Measurements from ENCODE around the gene CLPX. TPM values are rescaled to one million over a fixed set of nuclear protein-coding genes. Genes with fewer than 3 reads are reported as not detected.
"Not testable (repeated sequence)": the region's sequence is repeated elsewhere in the genome, so short reads cannot be mapped to it uniquely, and the experiment has no call there.

Gene CLPX
- total RNA-seq, 2 donors from 2014 or later = 36.2 to 41.2 TPM

DNA sequence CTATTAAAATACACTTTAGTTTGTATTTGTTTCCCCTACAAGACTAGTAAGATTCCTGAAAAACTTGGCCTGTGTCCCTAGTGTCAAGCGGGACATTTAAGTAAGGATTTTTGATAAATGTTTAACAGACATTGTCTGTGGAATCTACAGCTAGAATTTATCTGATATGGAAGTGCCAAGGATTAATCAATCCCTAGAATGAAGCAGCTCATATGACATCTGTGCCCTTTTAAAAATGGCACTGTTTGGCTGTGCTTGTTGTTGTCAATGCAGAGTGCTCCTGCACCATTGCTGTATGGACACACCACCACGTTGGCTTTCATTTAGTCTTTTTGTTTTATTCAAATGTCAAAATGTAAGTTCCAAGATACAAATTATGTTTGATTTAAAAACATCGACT is 37.2 kb downstream of the CLPX start:
- TF ChIP-seq POLR2A (IDR thresholded peaks at IDR 0.05) = no peak
- TF ChIP-seq, protein P1, sequence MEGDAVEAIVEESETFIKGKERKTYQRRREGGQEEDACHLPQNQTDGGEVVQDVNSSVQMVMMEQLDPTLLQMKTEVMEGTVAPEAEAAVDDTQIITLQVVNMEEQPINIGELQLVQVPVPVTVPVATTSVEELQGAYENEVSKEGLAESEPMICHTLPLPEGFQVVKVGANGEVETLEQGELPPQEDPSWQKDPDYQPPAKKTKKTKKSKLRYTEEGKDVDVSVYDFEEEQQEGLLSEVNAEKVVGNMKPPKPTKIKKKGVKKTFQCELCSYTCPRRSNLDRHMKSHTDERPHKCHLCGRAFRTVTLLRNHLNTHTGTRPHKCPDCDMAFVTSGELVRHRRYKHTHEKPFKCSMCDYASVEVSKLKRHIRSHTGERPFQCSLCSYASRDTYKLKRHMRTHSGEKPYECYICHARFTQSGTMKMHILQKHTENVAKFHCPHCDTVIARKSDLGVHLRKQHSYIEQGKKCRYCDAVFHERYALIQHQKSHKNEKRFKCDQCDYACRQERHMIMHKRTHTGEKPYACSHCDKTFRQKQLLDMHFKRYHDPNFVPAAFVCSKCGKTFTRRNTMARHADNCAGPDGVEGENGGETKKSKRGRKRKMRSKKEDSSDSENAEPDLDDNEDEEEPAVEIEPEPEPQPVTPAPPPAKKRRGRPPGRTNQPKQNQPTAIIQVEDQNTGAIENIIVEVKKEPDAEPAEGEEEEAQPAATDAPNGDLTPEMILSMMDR (IDR thresholded peaks at IDR 0.05) = no peak
- TF ChIP-seq POLR2AphosphoS5 (IDR thresholded peaks at IDR 0.05) = no peak
- no peaks in the 10 kb centered on the region for H3K27me3 ChIP-seq (replicated peaks; ENCODE audit: insufficient read depth)
- no peak overlapping the region for H3K27ac ChIP-seq
- H3K9me3 ChIP-seq = no peaks in the 10 kb centered on the region
- H3K4me1 ChIP-seq (replicated peaks) = no peaks in the 10 kb centered on the region
- DNase-seq (ENCODE audit: low spot score) = no peak
- intact Hi-C loops (cut with DNase I) = no loop called here
- H3K4me3 ChIP-seq = no peak overlapping the region
- no peaks in the 10 kb centered on the region for H3K36me3 ChIP-seq
- 77% methylated on average over 3 of the region's 3 CpGs for WGBS

DNA sequence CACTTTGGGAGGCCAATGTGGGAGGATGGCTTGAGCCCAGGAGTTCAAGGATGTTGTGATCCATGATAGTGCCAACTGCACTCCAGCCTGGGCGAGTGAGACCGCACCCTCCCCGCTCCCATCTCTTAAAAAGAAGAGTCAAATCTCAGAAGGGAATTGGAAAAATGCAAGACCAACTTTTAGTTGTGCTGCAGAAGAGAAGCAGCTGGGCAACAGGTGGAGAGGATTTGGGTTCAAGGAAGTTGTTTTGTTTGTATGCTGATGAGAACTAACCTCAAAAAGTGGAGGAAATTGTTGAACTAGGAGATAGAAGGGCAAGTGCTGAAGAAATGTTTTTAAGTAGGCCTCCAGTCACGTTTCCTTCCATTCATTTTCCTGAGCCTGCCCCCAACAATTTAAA is 38.7 kb downstream of the CLPX start:
- no peaks in the 10 kb centered on the region for H3K36me3 ChIP-seq
- intact Hi-C loops (cut with DNase I) = no loop called here
- H3K27me3 ChIP-seq (replicated peaks; ENCODE audit: insufficient read depth) = no peaks in the 10 kb centered on the region
- no peak for TF ChIP-seq POLR2A (IDR thresholded peaks at IDR 0.05)
- TF ChIP-seq, protein P1 (IDR thresholded peaks at IDR 0.05) = no peak
- TF ChIP-seq POLR2AphosphoS5 (IDR thresholded peaks at IDR 0.05) = no peak
- WGBS = 92% methylated on average over 4 of the region's 4 CpGs
- H3K27ac ChIP-seq = no peak overlapping the region
- no peak for DNase-seq (ENCODE audit: low spot score)
- no peaks in the 10 kb centered on the region for H3K9me3 ChIP-seq
- no peak overlapping the region for H3K4me3 ChIP-seq
- no peaks in the 10 kb centered on the region for H3K4me1 ChIP-seq (replicated peaks)

DNA sequence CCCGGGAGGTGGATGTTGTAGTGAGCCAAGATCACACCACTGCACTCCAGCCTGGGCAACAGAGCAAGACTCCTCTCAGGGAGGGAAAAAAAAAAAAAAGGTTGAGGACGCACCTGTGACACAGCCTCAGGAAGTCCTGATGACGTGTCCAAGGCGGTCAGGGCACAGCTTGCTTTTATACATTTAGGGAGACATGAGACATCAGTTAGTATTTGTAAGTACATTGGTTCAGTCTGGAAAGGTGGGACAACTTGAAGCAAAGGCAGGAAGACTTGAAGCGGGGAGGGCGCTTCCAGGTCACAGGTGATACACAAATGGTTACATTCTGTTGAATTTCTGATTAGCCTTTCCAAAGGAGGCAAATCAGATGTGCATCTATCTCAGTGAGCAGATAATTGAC is 46.5 kb downstream of the CLPX start:
- WGBS = 90% methylated on average over 6 of the region's 6 CpGs
- not testable (repeated sequence) for H3K27ac ChIP-seq

DNA sequence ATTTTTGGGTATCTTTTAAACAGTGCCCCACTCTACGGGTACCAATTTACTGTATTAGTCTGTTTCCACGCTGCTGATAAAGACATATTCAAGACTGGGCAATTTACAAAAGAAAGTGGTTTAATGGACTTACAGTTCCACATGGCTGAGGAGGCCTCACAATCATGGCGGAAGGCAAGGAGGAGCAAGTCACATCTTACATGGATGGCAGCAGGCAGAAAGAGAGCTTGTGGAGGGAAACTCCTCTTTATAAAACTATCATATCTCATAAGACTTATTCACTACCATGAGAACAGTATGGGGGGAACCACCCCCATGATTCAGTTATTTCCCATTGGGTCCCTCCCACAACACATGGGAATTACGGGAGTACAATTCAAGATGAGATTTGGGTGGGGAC is 47.2 kb downstream of the CLPX start:
- H3K36me3 ChIP-seq; H3K9me3 ChIP-seq; DNase-seq (ENCODE audit: low spot score); H3K4me1 ChIP-seq (replicated peaks); H3K27ac ChIP-seq; intact Hi-C loops (cut with DNase I); H3K4me3 ChIP-seq; H3K27me3 ChIP-seq (replicated peaks; ENCODE audit: insufficient read depth): not testable (repeated sequence)
- 93% methylated on average over 4 of the region's 4 CpGs for WGBS

More for the DNA sequence above, 46.5 kb downstream of the CLPX start:
- H3K4me1 ChIP-seq (replicated peaks); H3K36me3 ChIP-seq; H3K9me3 ChIP-seq; DNase-seq (ENCODE audit: low spot score); H3K27me3 ChIP-seq (replicated peaks; ENCODE audit: insufficient read depth); intact Hi-C loops (cut with DNase I); H3K4me3 ChIP-seq: not testable (repeated sequence)

DNA sequence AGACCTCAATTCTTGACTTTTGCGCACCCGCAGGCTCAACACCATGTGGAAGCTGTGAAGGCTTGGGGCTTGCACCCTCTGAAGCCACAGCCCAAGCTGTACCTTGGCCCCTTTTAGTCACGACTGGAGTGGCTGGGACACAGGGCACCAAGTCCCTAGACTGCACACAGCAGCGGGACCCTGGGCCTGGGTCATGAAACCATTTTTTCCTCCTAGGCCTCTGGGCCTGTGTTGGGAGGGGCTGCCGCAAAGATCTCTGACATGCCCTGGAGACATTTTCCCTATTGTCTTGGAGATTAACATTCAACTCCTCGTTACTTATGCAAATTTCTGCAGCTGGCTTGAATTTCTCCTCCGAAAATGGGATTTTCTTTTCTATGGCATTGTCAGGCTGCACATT is 48.1 kb downstream of the CLPX start:
- H3K27me3 ChIP-seq (replicated peaks; ENCODE audit: insufficient read depth); H3K4me1 ChIP-seq (replicated peaks); H3K36me3 ChIP-seq; H3K9me3 ChIP-seq; H3K27ac ChIP-seq; DNase-seq (ENCODE audit: low spot score); intact Hi-C loops (cut with DNase I); H3K4me3 ChIP-seq: not testable (repeated sequence)
- 94% methylated on average over 7 of the region's 7 CpGs for WGBS

DNA sequence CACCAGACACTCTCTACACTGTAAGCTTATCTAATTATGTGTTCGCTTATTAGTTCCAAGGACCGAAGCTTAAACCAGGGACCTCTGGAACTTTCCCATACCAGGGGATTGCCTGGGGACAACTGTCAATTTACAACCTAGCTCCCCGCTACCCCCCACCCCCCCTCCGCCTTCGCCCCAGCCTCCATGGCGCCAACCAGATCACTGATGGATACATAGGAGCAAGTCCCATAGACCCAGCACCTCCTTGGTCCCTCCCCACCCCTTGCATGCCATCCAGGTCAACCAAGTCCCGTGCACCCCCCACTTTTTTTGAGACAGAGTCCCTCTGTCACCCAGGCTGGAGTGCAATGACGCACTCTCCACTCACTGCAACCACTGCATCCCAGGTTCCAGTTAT is 50.6 kb downstream of the CLPX start:
- no peak overlapping the region for H3K27ac ChIP-seq
- no peaks in the 10 kb centered on the region for H3K27me3 ChIP-seq (replicated peaks; ENCODE audit: insufficient read depth)
- WGBS = 91% methylated on average over 8 of the region's 8 CpGs
- H3K4me3 ChIP-seq = no peak overlapping the region
- intact Hi-C loops (cut with DNase I) = no loop called here
- no peaks in the 10 kb centered on the region for H3K36me3 ChIP-seq
- TF ChIP-seq POLR2AphosphoS5 (IDR thresholded peaks at IDR 0.05) = no peak
- TF ChIP-seq, protein P1 (IDR thresholded peaks at IDR 0.05) = no peak
- no peak for TF ChIP-seq POLR2A (IDR thresholded peaks at IDR 0.05)
- DNase-seq (ENCODE audit: low spot score) = no peak
- H3K9me3 ChIP-seq = no peaks in the 10 kb centered on the region
- H3K4me1 ChIP-seq (replicated peaks) = peaks cover 7% of the 10 kb centered on the region

Measured in prostate gland (tissue), 2 donors.